ENCODE data around the gene ZNF516.
A peak's percentile ranks its signal among the peaks of the same experiment; 100 is the strongest.

ZNF516 gene

DNA sequence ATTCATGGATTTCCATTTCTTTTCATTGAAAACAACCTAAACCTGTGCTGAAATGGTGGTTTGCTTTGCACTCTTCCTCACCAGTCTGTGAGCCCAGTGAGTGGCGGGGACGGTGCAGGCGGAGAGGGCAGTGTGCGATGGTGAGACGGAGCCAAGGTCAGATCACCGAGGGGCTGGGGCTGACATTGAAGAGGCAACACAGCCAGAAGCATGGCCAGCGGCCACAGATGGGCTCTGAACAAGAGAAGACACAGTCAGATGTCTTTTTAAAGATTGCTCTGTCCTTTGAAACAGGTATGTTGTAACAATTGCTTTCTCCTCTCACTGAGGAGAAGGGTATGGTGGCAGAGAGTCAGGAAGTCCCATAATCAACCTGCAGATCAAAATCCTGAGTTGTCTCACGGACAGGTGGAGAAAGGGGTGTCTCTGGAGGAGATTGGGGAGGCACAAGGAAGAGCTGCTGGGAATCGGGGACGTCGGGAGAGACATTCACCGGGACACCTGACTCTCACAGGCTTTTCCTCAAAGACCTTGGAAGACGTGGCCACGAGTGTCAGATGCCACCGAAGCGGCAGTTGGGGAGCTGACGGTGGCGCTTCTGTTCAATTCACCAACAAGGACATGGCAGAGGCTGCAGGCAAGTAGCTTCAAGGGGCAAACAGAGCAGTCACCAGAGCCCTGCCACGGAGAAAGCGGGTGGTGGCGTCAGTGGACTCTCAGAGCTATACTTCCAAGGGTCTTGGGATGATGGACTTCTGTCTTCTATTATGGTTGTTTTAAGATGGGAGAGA lies 12.1 kb upstream of the ZNF516 start:
- no peak for DNase-seq (ENCODE audit: low spot score)
- H2BK15ac ChIP-seq (ENCODE audit: low read length): peak overlapping the region; percentile 81
- H4K8ac ChIP-seq (ENCODE audit: low read depth, low read length): no peak overlapping the region

DNA sequence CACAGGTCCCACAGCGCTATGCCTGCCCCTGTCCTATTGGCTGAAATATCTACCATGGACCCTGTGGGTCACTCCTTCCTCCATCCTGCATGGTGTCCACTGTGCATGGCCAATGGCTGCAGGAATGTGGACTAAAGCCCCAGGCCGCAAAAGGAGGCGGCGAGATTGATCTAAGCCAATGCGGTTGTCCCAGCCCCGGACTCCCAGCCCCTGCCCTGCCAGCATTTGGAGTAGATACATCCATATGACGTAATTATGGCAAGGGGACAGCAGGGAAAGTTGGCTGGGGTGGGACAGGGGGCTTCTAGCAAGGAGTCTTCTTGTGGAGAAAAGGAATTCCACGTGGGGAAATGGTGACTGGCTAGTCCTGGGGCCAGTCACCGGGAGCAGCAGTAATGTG lies 11.4 kb upstream of the ZNF516 start:
- Histone ChIP-seq H2AFZ (ENCODE audit: low read length) (no peak overlapping the region), H3K4me1 (ENCODE audit: control insufficient read depth in 2 of 2, insufficient read depth in 1 of 2, low read depth in 1 of 2, low read length in 2 of 2) (peaks cover 4 to 12% of the 10 kb centered on the region in 2 donors), H3K4me3 (ENCODE audit: low read length in 2 of 2) (no peak overlapping the region), H3K18ac (ENCODE audit: low read length) (peak overlapping the region; percentile 82), H3K36me3 (replicated peaks in 1 of 2; ENCODE audit: control insufficient read depth in 2 of 2, insufficient read depth in 2 of 2, low read length in 2 of 2) (no peaks in the 10 kb centered on the region), H2BK120ac (ENCODE audit: low read depth, low read length) (no peak overlapping the region), H3K79me1 (ENCODE audit: low read depth, low read length) (no peaks in the 10 kb centered on the region), H4K8ac (ENCODE audit: low read depth, low read length) (no peak overlapping the region), H4K91ac (ENCODE audit: low read depth, low read length, poor library complexity) (no peak overlapping the region), H3K14ac (ENCODE audit: low read length) (no peak overlapping the region), H3K27ac (replicated peaks; ENCODE audit: low read length) (no peak overlapping the region), H2BK5ac (ENCODE audit: low read length) (peak overlapping the region; percentile 11), H3K23ac (ENCODE audit: low read depth, low read length, poor library complexity) (no peak overlapping the region), H2AK5ac (ENCODE audit: low read depth, low read length) (peak overlapping the region; percentile 61), H3K4me2 (ENCODE audit: insufficient read depth, low read length, poor library complexity, severe bottlenecking) (no peak overlapping the region), H2BK12ac (ENCODE audit: low read length) (no peak overlapping the region), H3K9ac (ENCODE audit: low read depth, low read length, poor library complexity) (no peak overlapping the region), H3K9me3 (replicated peaks in 1 of 2; ENCODE audit: control insufficient read depth in 2 of 2, insufficient read depth in 1 of 2, low read depth in 1 of 2, low read length in 2 of 2) (no peaks in the 10 kb centered on the region), H2BK15ac (ENCODE audit: low read length) (no peak overlapping the region), H3K4ac (ENCODE audit: low read length) (no peak overlapping the region), H3K27me3 (ENCODE audit: control insufficient read depth in 3 of 3, insufficient read depth in 3 of 3, low read depth in 1 of 3, low read length in 3 of 3) (no peaks in the 10 kb centered on the region)
- WGBS, 2 donors (ENCODE audit: extremely low coverage in 2 of 2, insufficient read length in 2 of 2, insufficient replicate concordance in 1 of 2): no CpG with 5 or more reads among the region's 9 CpGs
- no peak for DNase-seq (ENCODE audit: low spot score)

More for the DNA sequence above, 12.1 kb upstream of the ZNF516 start:
- Histone ChIP-seq H4K91ac (ENCODE audit: low read depth, low read length, poor library complexity) (no peak overlapping the region), H2BK5ac (ENCODE audit: low read length) (peak overlapping the region; percentile 11), H3K36me3 (replicated peaks in 1 of 2; ENCODE audit: control insufficient read depth in 2 of 2, insufficient read depth in 2 of 2, low read length in 2 of 2) (no peaks in the 10 kb centered on the region), H3K18ac (ENCODE audit: low read length) (peak overlapping the region; percentile 57), H2AK5ac (ENCODE audit: low read depth, low read length) (peak overlapping the region; percentile 3), H3K9ac (ENCODE audit: low read depth, low read length, poor library complexity) (no peak overlapping the region), H3K27ac (replicated peaks; ENCODE audit: low read length) (no peak overlapping the region), H3K4me1 (ENCODE audit: control insufficient read depth in 2 of 2, insufficient read depth in 1 of 2, low read depth in 1 of 2, low read length in 2 of 2) (peaks cover 4 to 12% of the 10 kb centered on the region in 2 donors), H3K4ac (ENCODE audit: low read length) (no peak overlapping the region), H2AFZ (ENCODE audit: low read length) (peak overlapping the region; percentile 6), H2BK12ac (ENCODE audit: low read length) (no peak overlapping the region), H3K23ac (ENCODE audit: low read depth, low read length, poor library complexity) (no peak overlapping the region), H3K14ac (ENCODE audit: low read length) (peak overlapping the region; percentile 17), H3K4me2 (ENCODE audit: insufficient read depth, low read length, poor library complexity, severe bottlenecking) (no peak overlapping the region), H3K4me3 (ENCODE audit: low read length in 2 of 2) (no peak overlapping the region), H3K27me3 (ENCODE audit: control insufficient read depth in 3 of 3, insufficient read depth in 3 of 3, low read depth in 1 of 3, low read length in 3 of 3) (no peaks in the 10 kb centered on the region), H3K9me3 (replicated peaks in 1 of 2; ENCODE audit: control insufficient read depth in 2 of 2, insufficient read depth in 1 of 2, low read depth in 1 of 2, low read length in 2 of 2) (no peaks in the 10 kb centered on the region), H2BK120ac (ENCODE audit: low read depth, low read length) (no peak overlapping the region), H3K79me1 (ENCODE audit: low read depth, low read length) (no peaks in the 10 kb centered on the region)
- WGBS, 2 donors (ENCODE audit: extremely low coverage in 2 of 2, insufficient read length in 2 of 2, insufficient replicate concordance in 1 of 2): no CpG with 5 or more reads among the region's 21 CpGs

DNA sequence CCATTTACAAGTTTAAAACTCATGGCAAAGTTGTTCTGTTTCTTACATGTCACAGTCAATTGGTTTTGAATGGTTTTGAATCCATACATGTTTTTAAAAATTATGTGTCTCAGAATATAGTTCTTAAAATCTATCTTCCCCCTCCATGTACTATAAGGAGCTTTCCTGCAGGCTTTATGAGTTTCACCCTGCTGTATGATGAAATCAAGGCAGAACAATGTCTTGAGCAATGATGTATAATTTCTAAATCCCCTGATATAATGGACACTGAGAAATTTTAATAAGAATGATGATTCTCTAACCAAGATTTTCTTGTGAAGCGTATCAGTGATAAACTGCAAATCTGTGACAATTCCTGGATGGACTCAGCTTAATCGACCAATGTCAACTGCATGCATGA lies 10.6 kb upstream of the ZNF516 start:
- Histone ChIP-seq H3K27me3 (ENCODE audit: control insufficient read depth in 3 of 3, insufficient read depth in 3 of 3, low read depth in 1 of 3, low read length in 3 of 3) (no peaks in the 10 kb centered on the region), H3K27ac (replicated peaks; ENCODE audit: low read length) (no peak overlapping the region), H3K23ac (ENCODE audit: low read depth, low read length, poor library complexity) (no peak overlapping the region), H3K14ac (ENCODE audit: low read length) (no peak overlapping the region), H3K4me3 (ENCODE audit: low read length in 2 of 2) (no peak overlapping the region), H3K4ac (ENCODE audit: low read length) (no peak overlapping the region), H2BK15ac (ENCODE audit: low read length) (no peak overlapping the region), H2AK5ac (ENCODE audit: low read depth, low read length) (no peak overlapping the region), H2BK120ac (ENCODE audit: low read depth, low read length) (no peak overlapping the region), H3K79me1 (ENCODE audit: low read depth, low read length) (no peaks in the 10 kb centered on the region), H4K91ac (ENCODE audit: low read depth, low read length, poor library complexity) (no peak overlapping the region), H3K9ac (ENCODE audit: low read depth, low read length, poor library complexity) (no peak overlapping the region), H2BK5ac (ENCODE audit: low read length) (no peak overlapping the region), H3K9me3 (replicated peaks in 1 of 2; ENCODE audit: control insufficient read depth in 2 of 2, insufficient read depth in 1 of 2, low read depth in 1 of 2, low read length in 2 of 2) (no peaks in the 10 kb centered on the region), H3K18ac (ENCODE audit: low read length) (no peak overlapping the region), H3K36me3 (replicated peaks in 1 of 2; ENCODE audit: control insufficient read depth in 2 of 2, insufficient read depth in 2 of 2, low read length in 2 of 2) (no peaks in the 10 kb centered on the region), H4K8ac (ENCODE audit: low read depth, low read length) (no peak overlapping the region), H3K4me2 (ENCODE audit: insufficient read depth, low read length, poor library complexity, severe bottlenecking) (no peak overlapping the region), H2AFZ (ENCODE audit: low read length) (no peak overlapping the region), H2BK12ac (ENCODE audit: low read length) (no peak overlapping the region), H3K4me1 (ENCODE audit: control insufficient read depth in 2 of 2, insufficient read depth in 1 of 2, low read depth in 1 of 2, low read length in 2 of 2) (peaks cover 4 to 12% of the 10 kb centered on the region in 2 donors)
- no CpG with 5 or more reads among the region's 2 CpGs for WGBS, 2 donors (ENCODE audit: extremely low coverage in 2 of 2, insufficient read length in 2 of 2, insufficient replicate concordance in 1 of 2)
- DNase-seq (ENCODE audit: low spot score): no peak

DNA sequence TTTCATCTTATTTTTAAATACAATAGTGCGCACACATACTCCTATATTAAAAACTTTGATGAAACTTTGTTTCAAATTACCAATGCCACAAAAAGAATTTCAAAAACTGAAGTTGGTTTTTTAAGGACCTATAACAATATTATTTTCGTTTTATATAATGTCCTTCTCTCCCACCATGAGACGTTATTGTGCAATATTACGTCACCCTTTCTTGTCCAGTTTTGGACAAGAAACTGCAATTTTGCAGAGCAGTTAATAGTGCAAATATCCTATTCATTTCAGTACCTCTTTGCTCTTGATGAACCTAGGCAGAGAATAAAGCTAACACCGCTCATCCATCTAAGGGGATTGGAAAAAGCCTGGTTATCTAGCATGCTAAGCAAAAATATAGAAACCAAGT lies 9.7 kb upstream of the ZNF516 start:
- no peak overlapping the region for H3K23ac ChIP-seq (ENCODE audit: low read depth, low read length, poor library complexity)
- no peaks in the 10 kb centered on the region for H3K27me3 ChIP-seq (ENCODE audit: control insufficient read depth in 3 of 3, insufficient read depth in 3 of 3, low read depth in 1 of 3, low read length in 3 of 3)
- H3K14ac ChIP-seq (ENCODE audit: low read length): no peak overlapping the region
- no peak overlapping the region for H3K4me2 ChIP-seq (ENCODE audit: insufficient read depth, low read length, poor library complexity, severe bottlenecking)
- H3K27ac ChIP-seq (replicated peaks; ENCODE audit: low read length): no peak overlapping the region
- H3K36me3 ChIP-seq (replicated peaks in 1 of 2; ENCODE audit: control insufficient read depth in 2 of 2, insufficient read depth in 2 of 2, low read length in 2 of 2): no peaks in the 10 kb centered on the region
- H2BK15ac ChIP-seq (ENCODE audit: low read length): no peak overlapping the region
- no peak overlapping the region for H4K91ac ChIP-seq (ENCODE audit: low read depth, low read length, poor library complexity)
- H3K18ac ChIP-seq (ENCODE audit: low read length): no peak overlapping the region
- H2BK12ac ChIP-seq (ENCODE audit: low read length): no peak overlapping the region
- no CpG with 5 or more reads among the region's 5 CpGs for WGBS, 2 donors (ENCODE audit: extremely low coverage in 2 of 2, insufficient read length in 2 of 2, insufficient replicate concordance in 1 of 2)
- no peak overlapping the region for H2BK120ac ChIP-seq (ENCODE audit: low read depth, low read length)
- H2AK5ac ChIP-seq (ENCODE audit: low read depth, low read length): no peak overlapping the region
- H2BK5ac ChIP-seq (ENCODE audit: low read length): no peak overlapping the region
- H3K9me3 ChIP-seq (replicated peaks in 1 of 2; ENCODE audit: control insufficient read depth in 2 of 2, insufficient read depth in 1 of 2, low read depth in 1 of 2, low read length in 2 of 2): no peaks in the 10 kb centered on the region
- peaks cover 7 to 14% of the 10 kb centered on the region in 2 donors for H3K4me1 ChIP-seq (ENCODE audit: control insufficient read depth in 2 of 2, insufficient read depth in 1 of 2, low read depth in 1 of 2, low read length in 2 of 2)
- H4K8ac ChIP-seq (ENCODE audit: low read depth, low read length): no peak overlapping the region
- no peak overlapping the region for H3K4ac ChIP-seq (ENCODE audit: low read length)
- no peak for DNase-seq (ENCODE audit: low spot score)
- no peak overlapping the region for H3K4me3 ChIP-seq (ENCODE audit: low read length in 2 of 2)
- H2AFZ ChIP-seq (ENCODE audit: low read length): peak overlapping the region; percentile 95
- no peak overlapping the region for H3K9ac ChIP-seq (ENCODE audit: low read depth, low read length, poor library complexity)
- H3K79me1 ChIP-seq (ENCODE audit: low read depth, low read length): no peaks in the 10 kb centered on the region

Data from neuronal stem cell (in vitro differentiated cells).